ENCODE data around the gene PTK6.
"Not testable (repeated sequence)": the region's sequence is repeated elsewhere in the genome, so short reads cannot be mapped to it uniquely, and the experiment has no call there.

GRCh38 chr20:63514520-63514919 lies 22.7 kb downstream of the PTK6 start:
- TF ChIP-seq CTCF (IDR thresholded peaks at IDR 0.05; ENCODE audit: low read length); EZH2 (IDR thresholded peaks at IDR 0.05; ENCODE audit: borderline replicate concordance, low read length): not testable (repeated sequence)
